Activated CD8-positive, alpha-beta T cell treated with anti-CD3 and anti-CD28 coated beads for 36 hours (primary cell): Measurements from ENCODE around the gene SMURF2. TPM values are rescaled to one million over a fixed set of nuclear protein-coding genes. Genes with fewer than 3 reads are reported as not detected.

Source experiments
- ATAC-seq: fragments of 200-7000 bp; cut with Tn5 transposase; one replicate; pipeline ENCODE4 v1.10.0; 2021; ENCODE audit warnings: mild to moderate bottlenecking, moderate library complexity
- CTCF ChIA-PET: fragments of 350-600 bp; sonication (Branson Sonifier 250); formaldehyde crosslinking; loops from one replicate; lab custom pipeline; 2021; ENCODE audit warnings: antibody characterized with exemption; lab: Charles Lee
- POLR2A ChIA-PET: fragments of 350-600 bp; sonication (Branson Sonifier 250); formaldehyde crosslinking; loops from one replicate; lab custom pipeline; 2021; ENCODE audit warnings: antibody characterized with exemption; lab: Charles Lee
- DNase-seq: peaks from one replicate; pipeline ENCODE4 v3.0.0-alpha.2; 2020
- H3K27ac Mint-ChIP-seq: one replicate; pipeline ENCODE4 v1.8.0; 2021; ENCODE audit warnings: mild to moderate bottlenecking, mixed read lengths
- H3K27me3 Mint-ChIP-seq: one replicate; pipeline ENCODE4 v1.8.0; 2021; ENCODE audit warnings: mixed read lengths
- H3K36me3 Mint-ChIP-seq: one replicate; pipeline ENCODE4 v1.8.0; 2021; ENCODE audit warnings: low read depth, mixed read lengths
- H3K4me1 Mint-ChIP-seq: one replicate; pipeline ENCODE4 v1.8.0; 2021; ENCODE audit warnings: low read depth, mixed read lengths
- H3K4me3 Mint-ChIP-seq: one replicate; pipeline ENCODE4 v1.8.0; 2021; ENCODE audit warnings: mild to moderate bottlenecking, moderate library complexity, mixed read lengths
- H3K9me3 Mint-ChIP-seq: one replicate; pipeline ENCODE4 v1.8.0; 2021; ENCODE audit warnings: mixed read lengths
- intact Hi-C: fragments of 100-400 bp; cut with micrococcal nuclease; formaldehyde crosslinking; loops from one replicate; pipeline ENCODE4 v1.10.0; 2022
- total RNA-seq, 2 experiments: library from RNA; stranded (reverse); gene quantifications; one replicate each; pipeline ENCODE4 v1.2.3, GENCODE V29; 2021
- TF ChIP-seq, protein P1 (sequence below): fragments of 200-600 bp; IDR thresholded peaks from one replicate; pipeline ENCODE4 v1.8.0; 2022; ENCODE audit warnings: antibody characterized with exemption, mild to moderate bottlenecking

Gene SMURF2
- total RNA-seq, 2 experiments from 2014 or later: 13.8 to 13.9 TPM

DNA sequence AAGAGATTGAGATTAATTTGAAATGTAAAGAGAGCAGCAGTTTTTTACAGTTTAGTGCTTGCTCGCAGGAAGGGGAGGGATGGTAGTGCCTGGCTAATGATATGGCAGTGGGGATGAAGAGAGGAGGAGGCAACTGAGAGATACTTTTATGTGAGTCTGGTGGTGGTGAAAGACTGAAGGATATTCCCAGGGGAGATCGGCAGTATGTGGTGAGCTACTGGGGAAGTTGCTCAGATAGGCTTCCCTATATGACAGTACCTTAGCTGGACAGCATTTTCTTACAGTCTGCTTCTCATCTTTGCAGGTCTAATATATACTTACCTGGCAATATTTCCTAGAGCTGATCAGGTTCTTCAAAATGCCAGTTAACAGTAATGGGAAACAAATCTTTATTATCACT, 146.7 kb downstream of the SMURF2 start:
- ATAC-seq (no peak), DNase-seq (no peak)
- Mint-ChIP-seq H3K36me3 (peaks cover 43% of the 10 kb centered on the region), H3K27me3 (no peaks in the 10 kb centered on the region), H3K27ac (peak overlapping the region; percentile 5), H3K9me3 (no peaks in the 10 kb centered on the region), H3K4me1 (peaks cover 26% of the 10 kb centered on the region), H3K4me3 (no peak overlapping the region)
- POLR2A ChIA-PET: interaction anchor here (0.6 to 2.1 kb wide), 2 partner anchors 9 to 16 kb away, joined by 3 to 14 read pairs; partner anchors contain the start of genes CEP95 and DDX5
- intact Hi-C loops: no loop called here
- TF ChIP-seq, protein P1, sequence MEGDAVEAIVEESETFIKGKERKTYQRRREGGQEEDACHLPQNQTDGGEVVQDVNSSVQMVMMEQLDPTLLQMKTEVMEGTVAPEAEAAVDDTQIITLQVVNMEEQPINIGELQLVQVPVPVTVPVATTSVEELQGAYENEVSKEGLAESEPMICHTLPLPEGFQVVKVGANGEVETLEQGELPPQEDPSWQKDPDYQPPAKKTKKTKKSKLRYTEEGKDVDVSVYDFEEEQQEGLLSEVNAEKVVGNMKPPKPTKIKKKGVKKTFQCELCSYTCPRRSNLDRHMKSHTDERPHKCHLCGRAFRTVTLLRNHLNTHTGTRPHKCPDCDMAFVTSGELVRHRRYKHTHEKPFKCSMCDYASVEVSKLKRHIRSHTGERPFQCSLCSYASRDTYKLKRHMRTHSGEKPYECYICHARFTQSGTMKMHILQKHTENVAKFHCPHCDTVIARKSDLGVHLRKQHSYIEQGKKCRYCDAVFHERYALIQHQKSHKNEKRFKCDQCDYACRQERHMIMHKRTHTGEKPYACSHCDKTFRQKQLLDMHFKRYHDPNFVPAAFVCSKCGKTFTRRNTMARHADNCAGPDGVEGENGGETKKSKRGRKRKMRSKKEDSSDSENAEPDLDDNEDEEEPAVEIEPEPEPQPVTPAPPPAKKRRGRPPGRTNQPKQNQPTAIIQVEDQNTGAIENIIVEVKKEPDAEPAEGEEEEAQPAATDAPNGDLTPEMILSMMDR: no peak
- CTCF ChIA-PET: interaction anchor here (0.7 to 1.3 kb wide), 3 partner anchors 8 to 23 kb away, joined by 3 to 6 read pairs (median 3); no protein-coding TSS in a partner anchor

DNA sequence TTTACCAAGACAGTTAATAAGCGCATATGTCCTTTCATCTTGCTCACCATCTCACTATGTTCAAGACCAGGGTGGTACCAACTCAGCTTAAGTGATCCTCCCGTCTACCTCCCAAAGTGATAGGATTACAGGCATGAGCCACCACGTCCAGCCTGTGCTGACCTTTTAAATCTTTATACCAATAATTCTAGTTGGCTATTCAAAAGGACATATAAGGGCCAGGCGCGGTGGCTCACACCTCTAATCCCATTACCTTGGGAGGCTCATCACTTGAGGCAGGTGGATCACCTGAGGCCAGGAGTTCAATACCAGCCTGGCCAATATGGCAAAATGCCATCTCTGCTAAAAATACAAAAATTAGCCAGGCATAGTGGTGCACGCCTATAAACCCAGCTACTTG, 152.9 kb downstream of the SMURF2 start:
- Mint-ChIP-seq H3K36me3 (peaks cover 51% of the 10 kb centered on the region), H3K9me3 (no peaks in the 10 kb centered on the region), H3K4me3 (peak overlapping the region; percentile 22), H3K4me1 (peaks cover 37% of the 10 kb centered on the region), H3K27ac (no peak overlapping the region), H3K27me3 (no peaks in the 10 kb centered on the region)
- intact Hi-C loops: loop anchor here (5.0 kb wide), 1 partner anchor 148 kb away; no protein-coding TSS in a partner anchor
- DNase-seq (no peak), ATAC-seq (no peak)
- TF ChIP-seq, protein P1: no peak
- POLR2A ChIA-PET: interaction anchor here (1.2 to 2.0 kb wide), 2 partner anchors 8 to 13 kb away, joined by 3 to 11 read pairs; partner anchors contain the start of gene POLG2
- CTCF ChIA-PET: interaction anchor here (0.7 to 1.9 kb wide), 2 partner anchors 18 to 89 kb away, joined by 3 to 12 read pairs; no protein-coding TSS in a partner anchor

DNA sequence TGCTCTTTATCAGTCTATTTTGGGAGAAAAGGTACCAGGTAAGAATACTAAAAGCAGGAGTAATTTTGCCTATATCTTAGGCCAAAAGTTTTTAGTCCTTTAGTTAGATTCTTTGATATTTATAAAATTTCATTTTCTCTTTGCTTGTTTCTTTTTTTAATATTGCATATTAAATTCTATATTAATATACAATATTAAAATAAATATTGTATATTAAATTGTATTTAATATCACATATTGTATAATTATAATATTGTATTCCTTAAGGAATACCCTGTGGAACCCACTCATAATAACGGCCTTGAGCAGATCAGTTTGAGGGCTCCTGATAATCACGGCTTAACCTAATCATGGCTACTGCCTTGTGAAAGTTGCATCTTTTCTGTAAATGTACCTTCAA, 153.4 kb downstream of the SMURF2 start:
- DNase-seq (no peak), ATAC-seq (no peak)
- H3K36me3 Mint-ChIP-seq: peaks cover 55% of the 10 kb centered on the region
- H3K4me3 Mint-ChIP-seq: peak overlapping the region; percentile 91
- peaks cover 41% of the 10 kb centered on the region for H3K4me1 Mint-ChIP-seq
- TF ChIP-seq, protein P1: no peak
- POLR2A ChIA-PET: interaction anchor here (2.0 kb wide), 1 partner anchor 12 kb away, joined by 11 read pairs; the partner anchor contains the start of gene POLG2
- no peaks in the 10 kb centered on the region for H3K9me3 Mint-ChIP-seq
- CTCF ChIA-PET: interaction anchor here (1.9 kb wide), 1 partner anchor 17 kb away, joined by 12 read pairs; no protein-coding TSS in a partner anchor
- intact Hi-C loops: loop anchor here (5.0 kb wide), 1 partner anchor 149 kb away; no protein-coding TSS in a partner anchor
- no peak overlapping the region for H3K27ac Mint-ChIP-seq
- H3K27me3 Mint-ChIP-seq: no peaks in the 10 kb centered on the region

DNA sequence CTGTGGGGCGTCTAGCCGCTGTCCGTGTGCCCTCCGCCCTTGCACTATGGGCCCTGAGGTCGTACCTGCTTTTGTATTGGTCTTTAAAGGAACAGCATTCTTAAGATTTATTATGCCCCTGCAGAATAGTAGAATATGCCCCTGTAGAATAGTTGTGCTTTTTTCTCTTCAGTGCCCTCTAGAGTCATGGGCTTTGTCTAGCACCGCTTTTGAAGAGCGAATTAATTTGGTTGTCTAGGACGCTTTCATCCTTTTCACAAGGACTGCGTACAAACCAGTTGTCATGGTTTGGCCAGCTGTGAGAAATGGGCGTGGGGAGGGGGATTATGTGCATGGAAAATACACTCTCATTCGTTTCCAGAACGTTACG, 154.7 kb downstream of the SMURF2 start:
- peaks cover 50% of the 10 kb centered on the region for H3K4me1 Mint-ChIP-seq
- ATAC-seq (peak; percentile 11), DNase-seq (peak; percentile 58)
- POLR2A ChIA-PET: interaction anchor here (0.6 to 4.8 kb wide), 19 partner anchors 9 to 361 kb away, joined by 3 to 143 read pairs (median 5); partner anchors contain the start of gene POLG2
- TF ChIP-seq, protein P1: peak; percentile 63
- CTCF ChIA-PET: interaction anchor here (1.0 to 3.2 kb wide), 8 partner anchors 8 to 142 kb away, joined by 3 to 32 read pairs (median 7); partner anchors contain the start of gene POLG2
- no peaks in the 10 kb centered on the region for H3K27me3 Mint-ChIP-seq
- H3K36me3 Mint-ChIP-seq: peaks cover 62% of the 10 kb centered on the region
- intact Hi-C loops: loop anchor here (5.0 kb wide), 1 partner anchor 150 kb away; no protein-coding TSS in a partner anchor
- no peaks in the 10 kb centered on the region for H3K9me3 Mint-ChIP-seq
- H3K4me3 Mint-ChIP-seq: peak overlapping the region; percentile 91
- H3K27ac Mint-ChIP-seq: peak overlapping the region; percentile 99
